HG02610 (cell line): ENCODE measurements around the gene PAQR6.
A peak's percentile ranks its signal among the peaks of the same experiment; 100 is the strongest.
"Not testable (repeated sequence)": the region's sequence is repeated elsewhere in the genome, so short reads cannot be mapped to it uniquely, and the experiment has no call there.

Source experiments
- ATAC-seq: cut with Tn5 transposase; IDR thresholded peaks from one replicate; pipeline ENCODE4 v1.9.1; 2021; ENCODE audit warnings: mild to moderate bottlenecking, moderate library complexity; ENCODE audit not compliant: unreplicated experiment

Gene PAQR6

GRCh38 chr1:156233426-156234127 is 14.3 kb downstream of the PAQR6 start:
- no peak for ATAC-seq

GRCh38 chr1:156232201-156232894 is 15.5 kb downstream of the PAQR6 start:
- ATAC-seq, result no peak

DNA sequence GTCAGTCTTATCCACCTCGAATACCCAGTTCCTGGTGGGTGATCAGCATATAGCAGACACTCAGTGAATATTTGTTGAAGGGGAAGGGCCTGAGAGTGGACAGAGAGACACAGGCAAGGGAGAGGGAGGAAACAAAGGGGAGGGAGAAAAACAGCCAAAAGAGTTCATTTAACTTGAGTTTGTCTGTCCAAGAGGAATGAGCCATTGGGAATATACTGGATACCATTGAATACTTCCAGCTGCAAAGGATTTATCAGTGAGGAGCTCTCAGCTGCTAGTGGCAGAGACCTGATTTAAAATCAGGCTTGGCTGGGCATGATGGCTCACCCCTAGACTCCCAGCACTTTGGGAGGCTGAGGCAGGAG is 17.4 kb downstream of the PAQR6 start:
- ATAC-seq, result no peak

GRCh38 chr1:156229809-156230472 is 17.9 kb downstream of the PAQR6 start:
- ATAC-seq, result no peak

GRCh38 chr1:156228501-156228900 is 19.4 kb downstream of the PAQR6 start:
- ATAC-seq, result no peak

DNA sequence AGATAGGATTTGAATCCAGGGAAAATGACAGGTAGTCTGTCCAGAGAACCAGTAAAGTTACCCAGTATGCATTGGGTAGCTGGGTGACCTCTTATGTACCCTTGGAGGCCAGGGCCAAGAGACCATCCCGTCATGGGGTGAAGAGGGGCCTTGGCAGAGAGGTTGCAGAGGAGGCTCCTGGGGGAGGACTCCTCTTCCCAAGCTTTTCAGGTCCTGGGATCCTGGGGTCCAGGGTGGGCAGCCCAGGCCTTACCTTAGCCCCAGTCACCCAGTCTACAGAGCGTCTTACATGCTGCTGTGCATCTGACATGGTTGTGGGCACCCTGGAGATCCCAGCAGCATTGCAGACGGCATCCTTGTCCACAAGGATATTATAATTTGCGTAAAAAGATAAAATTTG is 21.1 kb downstream of the PAQR6 start:
- ATAC-seq, result no peak

- ATAC-seq, result peak; percentile 63
Measured at GRCh38 chr1:156226116-156226538, 21.7 kb downstream of the PAQR6 start.

DNA sequence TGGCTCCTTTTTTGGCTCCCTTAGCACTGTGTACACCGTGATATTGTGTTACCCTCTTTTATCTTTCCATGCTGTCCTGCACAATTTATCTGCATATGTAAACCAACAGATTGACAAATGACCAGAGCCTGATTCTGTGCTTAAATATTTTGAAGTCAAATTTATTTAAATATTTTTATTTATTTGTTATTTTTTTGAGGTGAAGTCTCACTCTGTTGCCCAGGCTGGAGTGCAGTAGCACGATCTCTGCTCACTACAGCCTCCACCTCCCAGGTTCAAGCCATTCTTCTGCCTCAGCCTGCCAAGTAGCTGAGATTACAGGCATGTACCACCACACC is 22.2 kb downstream of the PAQR6 start:
- ATAC-seq, result no peak

DNA sequence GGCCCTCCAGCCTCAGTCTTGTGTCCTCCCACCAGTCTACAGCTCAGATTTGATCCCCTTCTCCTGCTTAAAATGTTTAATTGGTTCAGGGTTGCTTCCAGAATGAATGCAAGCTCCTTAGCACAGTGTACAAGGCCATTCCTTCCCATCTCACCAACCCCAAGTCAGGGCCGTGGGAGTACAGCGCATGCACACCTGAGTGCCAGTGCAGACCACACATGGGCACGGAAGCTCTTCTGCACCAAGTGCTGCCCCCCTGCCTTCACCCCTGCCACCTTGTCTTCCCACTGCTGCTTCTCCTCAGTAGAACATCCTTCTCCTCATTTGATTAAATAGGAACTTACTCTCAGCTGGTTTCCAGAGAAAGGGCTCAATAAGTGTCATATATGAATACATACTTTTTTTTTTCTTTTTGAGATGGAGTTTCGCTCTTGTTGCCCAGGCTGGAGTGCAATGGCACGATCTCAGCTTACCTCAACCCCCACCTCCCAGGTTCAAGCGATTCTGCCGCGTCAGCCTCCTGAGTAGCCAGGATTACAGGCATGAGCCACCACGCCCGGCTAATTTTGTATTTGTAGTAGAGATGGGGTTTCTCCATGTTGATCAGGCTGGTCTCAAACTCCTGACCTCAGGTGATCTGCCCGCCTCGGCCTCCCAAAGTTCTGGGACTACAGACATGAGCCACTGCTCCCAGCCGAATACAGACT is 25.7 kb downstream of the PAQR6 start:
- ATAC-seq, result no peak

DNA sequence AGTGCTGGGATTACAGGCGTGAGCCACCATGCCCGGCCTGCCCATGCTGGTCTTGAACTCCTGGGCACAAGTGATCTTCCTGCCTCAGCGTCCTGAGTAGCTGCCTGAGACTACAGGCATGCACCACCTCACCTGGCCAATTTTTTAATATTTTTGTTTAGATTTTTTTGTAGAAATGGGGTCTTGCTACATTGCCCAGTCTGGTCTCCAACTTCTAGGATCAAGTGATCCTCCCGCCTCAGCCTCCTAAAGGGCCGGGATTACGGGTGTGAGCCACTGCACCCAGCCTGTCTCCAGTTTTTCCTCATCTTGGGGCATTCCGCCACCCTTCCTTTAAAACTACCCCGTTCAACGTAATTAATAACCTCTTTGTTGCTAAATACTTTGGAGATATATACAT is 27.6 kb downstream of the PAQR6 start:
- ATAC-seq, result no peak

GRCh38 chr1:156217871-156218270 is 30.0 kb downstream of the PAQR6 start:
- ATAC-seq, result no peak

GRCh38 chr1:156216361-156217086 is 31.3 kb downstream of the PAQR6 start:
- ATAC-seq, result not testable (repeated sequence)

DNA sequence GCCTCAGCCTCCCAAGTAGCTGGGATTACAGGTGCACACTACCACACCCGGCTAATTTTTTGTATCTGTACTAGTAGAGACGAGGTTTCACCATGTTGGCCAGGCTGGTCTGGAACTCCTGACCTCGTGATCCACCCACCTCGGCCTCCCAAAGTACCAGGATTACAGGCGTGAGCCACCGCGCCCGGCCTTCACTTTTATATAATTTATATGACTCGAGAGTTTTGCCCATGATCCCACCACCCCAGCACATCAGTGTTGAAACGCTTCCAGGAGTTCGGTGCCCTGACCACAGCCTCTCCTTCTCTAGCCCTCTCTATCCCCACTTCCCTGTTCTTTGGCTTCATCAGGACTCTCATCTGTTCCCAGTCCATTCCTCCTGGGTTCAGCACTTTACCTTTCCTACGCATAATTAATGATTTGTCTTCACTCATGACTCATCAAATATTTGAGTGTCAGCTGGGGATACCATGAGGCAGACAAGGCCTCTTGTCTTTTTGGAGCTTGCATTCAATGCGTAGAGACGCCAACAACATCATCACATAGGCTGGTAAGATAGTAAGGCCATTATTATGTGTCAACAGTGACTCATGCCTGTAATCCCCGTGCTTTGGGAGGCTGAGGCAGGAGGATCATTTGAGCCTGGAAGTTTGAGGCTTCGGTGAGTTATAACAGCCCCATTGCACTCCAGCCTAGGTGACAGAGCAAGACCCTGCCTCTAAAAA is 33.7 kb downstream of the PAQR6 start:
- no peak for ATAC-seq

DNA sequence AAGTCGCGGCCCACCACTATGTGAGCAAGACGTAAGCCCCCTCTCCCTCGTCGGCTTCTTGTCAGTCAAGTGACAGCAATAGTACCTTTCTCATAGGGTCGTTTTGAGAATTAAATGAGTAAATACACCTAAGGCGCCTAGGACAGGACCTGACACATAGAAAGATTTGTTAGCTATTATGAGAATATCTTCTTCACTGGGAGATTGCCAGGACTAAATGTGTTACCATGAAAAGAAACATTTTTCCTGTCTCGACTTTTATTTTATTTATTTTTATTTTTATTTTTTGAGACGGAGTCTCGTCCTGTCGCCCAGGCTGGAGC is 34.3 kb downstream of the PAQR6 start:
- ATAC-seq, result no peak

- peak; percentile 87 for ATAC-seq
Measured at GRCh38 chr1:156212833-156213643, 34.8 kb downstream of the PAQR6 start, which contains the start of gene PMF1. Gene PMF1, plus strand, starts transcription at chr1:156213007. Its CDS starts 9 bp downstream, at chr1:156213016.

- no peak for ATAC-seq
Measured at GRCh38 chr1:156212130-156212529, 35.7 kb downstream of the PAQR6 start.

- ATAC-seq, result no peak
Measured at GRCh38 chr1:156211243-156211642, 36.6 kb downstream of the PAQR6 start.

DNA sequence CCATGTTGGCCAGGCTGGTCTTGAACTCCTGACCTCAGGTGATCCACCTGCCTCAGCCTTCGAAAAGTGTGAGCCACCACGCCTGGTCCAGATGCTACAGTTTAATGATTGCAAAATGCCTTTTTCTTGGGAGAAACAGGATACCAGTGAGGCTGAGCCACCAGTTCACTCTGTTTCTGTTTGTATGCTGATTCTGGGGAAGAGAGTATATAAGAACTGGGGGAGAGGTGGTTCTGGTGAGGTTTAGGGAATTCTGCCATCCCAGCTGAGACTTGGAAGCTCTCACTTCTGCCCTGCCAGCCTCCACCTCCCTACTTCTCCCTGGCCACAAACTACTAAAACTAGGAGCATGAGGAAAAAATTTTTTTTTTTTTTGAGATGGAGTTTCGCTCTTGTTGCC is 43.2 kb downstream of the PAQR6 start:
- ATAC-seq, result no peak

GRCh38 chr1:156203331-156203730 is 44.5 kb downstream of the PAQR6 start:
- ATAC-seq, result no peak
